ENCODE data around the gene VPS39. TPM values are rescaled to one million over a fixed set of nuclear protein-coding genes. Genes with fewer than 3 reads are reported as not detected.

The VPS39 gene
- polyA plus RNA-seq, 1 donor (not counting 4 experiments of a cell fraction or from before 2014, with no cell fraction given) = 29.7 TPM

DNA sequence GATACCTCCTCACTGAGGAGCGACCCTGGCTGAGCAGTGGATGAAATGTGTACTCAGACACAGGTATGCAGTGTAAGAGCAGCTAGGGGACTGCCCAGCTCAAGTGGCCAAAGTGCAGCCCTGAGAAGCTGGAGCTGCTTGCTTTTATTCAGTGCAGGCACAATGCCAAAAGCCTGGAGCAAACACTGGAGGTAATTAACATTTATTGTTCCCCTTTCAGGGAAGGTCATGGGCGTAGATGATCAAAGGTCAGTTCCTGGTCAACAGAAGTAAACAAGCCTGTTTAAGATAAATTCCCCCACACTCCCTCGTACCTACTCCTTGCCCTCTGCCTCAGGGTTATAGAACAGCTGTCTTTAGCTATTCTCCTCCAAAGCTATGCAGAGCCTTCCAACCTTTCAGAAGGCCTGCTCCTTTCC lies 69.1 kb downstream of the VPS39 start:
- H3K4me1 ChIP-seq (ENCODE audit: control insufficient read depth, extremely low read depth, insufficient read depth, low read length) = peaks cover 3% of the 10 kb centered on the region
- H2AFZ ChIP-seq (ENCODE audit: control insufficient read depth, low read length) = no peak overlapping the region
- no peak overlapping the region for H3K27ac ChIP-seq (ENCODE audit: control insufficient read depth, insufficient read depth, low read length)
- no peaks in the 10 kb centered on the region for H3K79me2 ChIP-seq (ENCODE audit: control insufficient read depth, insufficient read depth, low read length)
- no peaks in the 10 kb centered on the region for H3K9me3 ChIP-seq (ENCODE audit: control insufficient read depth, low read depth, low read length)
- no peaks in the 10 kb centered on the region for H4K20me1 ChIP-seq (ENCODE audit: control insufficient read depth, extremely low read depth, insufficient read depth, low read length)
- no peak overlapping the region for H3K4me2 ChIP-seq (ENCODE audit: control insufficient read depth, extremely low read depth, insufficient read depth, low read depth, low read length)
- H3K36me3 ChIP-seq (ENCODE audit: control insufficient read depth in 2 of 2, extremely low read depth in 1 of 2, insufficient read depth in 2 of 2, low read length in 2 of 2) = no peaks in the 10 kb centered on the region
- no peaks in the 10 kb centered on the region for H3K9me1 ChIP-seq (ENCODE audit: control insufficient read depth, extremely low read depth, insufficient read depth, low read length)
- FAIRE-seq = no peak
- dilution Hi-C loops (cut with MboI; ENCODE audit: extremely low pct_ligation_motif_present, low sequenced_read_pairs) = no loop called here
- no peak overlapping the region for H3K4me3 ChIP-seq (ENCODE audit: control insufficient read depth in 2 of 3, extremely low read depth in 1 of 3, insufficient read depth in 2 of 3, low read depth in 1 of 3, low read length in 3 of 3)
- H3K9ac ChIP-seq (ENCODE audit: control insufficient read depth, extremely low read depth, insufficient read depth, low read length) = no peak overlapping the region
- no peak for TF ChIP-seq EZH2 (IDR thresholded peaks at IDR 0.05; ENCODE audit: low read length)
- TF ChIP-seq, protein P1, sequence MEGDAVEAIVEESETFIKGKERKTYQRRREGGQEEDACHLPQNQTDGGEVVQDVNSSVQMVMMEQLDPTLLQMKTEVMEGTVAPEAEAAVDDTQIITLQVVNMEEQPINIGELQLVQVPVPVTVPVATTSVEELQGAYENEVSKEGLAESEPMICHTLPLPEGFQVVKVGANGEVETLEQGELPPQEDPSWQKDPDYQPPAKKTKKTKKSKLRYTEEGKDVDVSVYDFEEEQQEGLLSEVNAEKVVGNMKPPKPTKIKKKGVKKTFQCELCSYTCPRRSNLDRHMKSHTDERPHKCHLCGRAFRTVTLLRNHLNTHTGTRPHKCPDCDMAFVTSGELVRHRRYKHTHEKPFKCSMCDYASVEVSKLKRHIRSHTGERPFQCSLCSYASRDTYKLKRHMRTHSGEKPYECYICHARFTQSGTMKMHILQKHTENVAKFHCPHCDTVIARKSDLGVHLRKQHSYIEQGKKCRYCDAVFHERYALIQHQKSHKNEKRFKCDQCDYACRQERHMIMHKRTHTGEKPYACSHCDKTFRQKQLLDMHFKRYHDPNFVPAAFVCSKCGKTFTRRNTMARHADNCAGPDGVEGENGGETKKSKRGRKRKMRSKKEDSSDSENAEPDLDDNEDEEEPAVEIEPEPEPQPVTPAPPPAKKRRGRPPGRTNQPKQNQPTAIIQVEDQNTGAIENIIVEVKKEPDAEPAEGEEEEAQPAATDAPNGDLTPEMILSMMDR (optimal IDR thresholded peaks at IDR 0.05 in 1 of 3, IDR thresholded peaks at IDR 0.05 in 1 of 3, conservative IDR thresholded peaks at IDR 0.05 in 1 of 3; ENCODE audit: extremely low read depth in 1 of 3, insufficient read depth in 2 of 3, low read length in 3 of 3) = no peak
- no peak for DNase-seq (ENCODE audit: low read depth, low spot score)
- no peaks in the 10 kb centered on the region for H3K27me3 ChIP-seq (ENCODE audit: control insufficient read depth, extremely low read depth, insufficient read depth, low read length)

DNA sequence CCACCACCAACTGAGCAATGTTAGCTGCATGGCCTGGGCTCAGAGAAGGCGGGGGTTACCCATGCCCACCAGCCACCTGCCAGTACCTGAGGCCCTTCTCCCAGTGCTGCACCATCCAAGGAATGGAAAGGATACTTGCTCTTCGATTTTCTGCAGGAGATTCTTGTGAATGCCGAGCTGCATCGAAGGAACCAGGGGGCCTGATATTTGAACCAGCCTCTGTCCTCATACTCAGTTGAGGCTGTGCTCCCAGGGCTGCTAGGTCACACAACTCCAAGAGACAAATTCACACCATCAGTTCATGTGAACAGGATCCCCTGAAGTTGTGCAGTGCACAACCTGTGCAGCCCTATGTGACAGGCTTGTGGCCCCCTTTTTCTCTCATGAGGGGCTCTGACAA lies 69.7 kb downstream of the VPS39 start:
- Histone ChIP-seq H3K9me3 (ENCODE audit: control insufficient read depth, low read depth, low read length) (no peaks in the 10 kb centered on the region), H3K36me3 (ENCODE audit: control insufficient read depth in 2 of 2, extremely low read depth in 1 of 2, insufficient read depth in 2 of 2, low read length in 2 of 2) (no peaks in the 10 kb centered on the region), H3K27ac (ENCODE audit: control insufficient read depth, insufficient read depth, low read length) (no peak overlapping the region), H3K9me1 (ENCODE audit: control insufficient read depth, extremely low read depth, insufficient read depth, low read length) (no peaks in the 10 kb centered on the region), H3K27me3 (ENCODE audit: control insufficient read depth, extremely low read depth, insufficient read depth, low read length) (no peaks in the 10 kb centered on the region), H4K20me1 (ENCODE audit: control insufficient read depth, extremely low read depth, insufficient read depth, low read length) (no peaks in the 10 kb centered on the region), H3K79me2 (ENCODE audit: control insufficient read depth, insufficient read depth, low read length) (no peaks in the 10 kb centered on the region), H3K9ac (ENCODE audit: control insufficient read depth, extremely low read depth, insufficient read depth, low read length) (no peak overlapping the region), H2AFZ (ENCODE audit: control insufficient read depth, low read length) (no peak overlapping the region), H3K4me3 (ENCODE audit: control insufficient read depth in 2 of 3, extremely low read depth in 1 of 3, insufficient read depth in 2 of 3, low read depth in 1 of 3, low read length in 3 of 3) (no peak overlapping the region), H3K4me1 (ENCODE audit: control insufficient read depth, extremely low read depth, insufficient read depth, low read length) (peaks cover 3% of the 10 kb centered on the region), H3K4me2 (ENCODE audit: control insufficient read depth, extremely low read depth, insufficient read depth, low read depth, low read length) (no peak overlapping the region)
- no peak for TF ChIP-seq EZH2 (IDR thresholded peaks at IDR 0.05; ENCODE audit: low read length)
- TF ChIP-seq, protein P1 (optimal IDR thresholded peaks at IDR 0.05 in 1 of 3, IDR thresholded peaks at IDR 0.05 in 1 of 3, conservative IDR thresholded peaks at IDR 0.05 in 1 of 3; ENCODE audit: extremely low read depth in 1 of 3, insufficient read depth in 2 of 3, low read length in 3 of 3) = no peak
- no peak for FAIRE-seq
- dilution Hi-C loops (cut with MboI; ENCODE audit: extremely low pct_ligation_motif_present, low sequenced_read_pairs) = no loop called here
- DNase-seq (ENCODE audit: low read depth, low spot score) = no peak
